ENCODE results near the gene CACNA2D3.

DNA sequence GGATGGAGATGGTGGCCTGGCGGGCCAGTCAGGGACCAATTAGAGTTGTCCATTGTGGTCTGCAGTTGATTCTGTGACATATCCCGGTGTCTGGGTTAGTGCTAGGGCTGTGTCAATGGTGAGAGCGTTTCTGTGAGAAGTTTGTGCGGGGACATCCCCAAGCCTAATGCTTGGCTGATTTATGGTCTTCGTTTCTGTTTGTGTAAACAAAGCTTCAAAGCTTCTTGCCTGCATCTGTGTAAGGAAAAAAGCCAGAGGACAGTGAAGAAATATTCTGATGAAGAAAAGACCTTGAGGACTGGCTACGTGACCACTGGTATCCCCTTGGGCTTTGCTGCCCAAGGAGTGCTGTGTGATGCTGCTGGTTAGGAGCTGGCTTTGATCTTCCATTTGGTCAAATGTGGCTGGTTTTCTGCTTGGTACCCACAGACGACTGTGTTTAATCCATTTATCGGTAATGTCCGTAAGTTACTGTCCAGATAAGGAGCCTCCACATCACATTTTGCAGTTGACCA lies 880.1 kb downstream of the CACNA2D3 start:
- TF ChIP-seq, protein P1, sequence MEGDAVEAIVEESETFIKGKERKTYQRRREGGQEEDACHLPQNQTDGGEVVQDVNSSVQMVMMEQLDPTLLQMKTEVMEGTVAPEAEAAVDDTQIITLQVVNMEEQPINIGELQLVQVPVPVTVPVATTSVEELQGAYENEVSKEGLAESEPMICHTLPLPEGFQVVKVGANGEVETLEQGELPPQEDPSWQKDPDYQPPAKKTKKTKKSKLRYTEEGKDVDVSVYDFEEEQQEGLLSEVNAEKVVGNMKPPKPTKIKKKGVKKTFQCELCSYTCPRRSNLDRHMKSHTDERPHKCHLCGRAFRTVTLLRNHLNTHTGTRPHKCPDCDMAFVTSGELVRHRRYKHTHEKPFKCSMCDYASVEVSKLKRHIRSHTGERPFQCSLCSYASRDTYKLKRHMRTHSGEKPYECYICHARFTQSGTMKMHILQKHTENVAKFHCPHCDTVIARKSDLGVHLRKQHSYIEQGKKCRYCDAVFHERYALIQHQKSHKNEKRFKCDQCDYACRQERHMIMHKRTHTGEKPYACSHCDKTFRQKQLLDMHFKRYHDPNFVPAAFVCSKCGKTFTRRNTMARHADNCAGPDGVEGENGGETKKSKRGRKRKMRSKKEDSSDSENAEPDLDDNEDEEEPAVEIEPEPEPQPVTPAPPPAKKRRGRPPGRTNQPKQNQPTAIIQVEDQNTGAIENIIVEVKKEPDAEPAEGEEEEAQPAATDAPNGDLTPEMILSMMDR (conservative IDR thresholded peaks at IDR 0.05; ENCODE audit: low read length) = no peak
- TF ChIP-seq EZH2phosphoT487 (IDR thresholded peaks at IDR 0.05; ENCODE audit: borderline replicate concordance, low read depth, low read length) = no peak
